GM21737 (cell line): Measurements from ENCODE around the gene PTPRJ.
"Not testable (repeated sequence)": the region's sequence is repeated elsewhere in the genome, so short reads cannot be mapped to it uniquely, and the experiment has no call there.

Source experiments
- ATAC-seq: cut with Tn5 transposase; IDR thresholded peaks from one replicate; pipeline ENCODE4 v1.9.1; 2021; ENCODE audit warnings: mild to moderate bottlenecking, moderate library complexity; ENCODE audit not compliant: unreplicated experiment

PTPRJ gene

GRCh38 chr11:47980088-47980906 lies at the start of gene PTPRJ:
PTPRJ (plus strand) TSS chr11:47980559; CDS start chr11:47980913, 354 bp downstream.
- ATAC-seq, result peak; percentile 50

- no peak for ATAC-seq
Measured at GRCh38 chr11:47932544-47932943, 47.8 kb upstream of the PTPRJ start.

- ATAC-seq, result not testable (repeated sequence)
Measured at GRCh38 chr11:47933797-47934196, 46.6 kb upstream of the PTPRJ start.

- ATAC-seq, result no peak
Measured at GRCh38 chr11:47938791-47939560, 41.4 kb upstream of the PTPRJ start.

- no peak for ATAC-seq
Measured at GRCh38 chr11:47940904-47941649, 39.3 kb upstream of the PTPRJ start.

- ATAC-seq, result no peak
Measured at GRCh38 chr11:47941907-47942558, 38.3 kb upstream of the PTPRJ start.

- ATAC-seq, result no peak
Measured at GRCh38 chr11:47943721-47944586, 36.4 kb upstream of the PTPRJ start.

- ATAC-seq, result no peak
Measured at GRCh38 chr11:47944632-47945031, 35.7 kb upstream of the PTPRJ start.

- no peak for ATAC-seq
Measured at GRCh38 chr11:47946682-47947559, 33.4 kb upstream of the PTPRJ start.

GRCh38 chr11:47948137-47948536 lies 32.2 kb upstream of the PTPRJ start:
- ATAC-seq, result no peak

- not testable (repeated sequence) for ATAC-seq
Measured at GRCh38 chr11:47949001-47949675, 31.2 kb upstream of the PTPRJ start.

- ATAC-seq, result no peak
Measured at GRCh38 chr11:47950396-47950795, 30.0 kb upstream of the PTPRJ start.

- not testable (repeated sequence) for ATAC-seq
Measured at GRCh38 chr11:47951504-47951903, 28.9 kb upstream of the PTPRJ start.

- no peak for ATAC-seq
Measured at GRCh38 chr11:47955061-47955755, 25.2 kb upstream of the PTPRJ start.

GRCh38 chr11:47960015-47960414 lies 20.3 kb upstream of the PTPRJ start:
- ATAC-seq, result no peak

- ATAC-seq, result no peak
Measured at GRCh38 chr11:47961383-47961782, 19.0 kb upstream of the PTPRJ start.

- ATAC-seq, result no peak
Measured at GRCh38 chr11:47964546-47964945, 15.8 kb upstream of the PTPRJ start.
